Stimulated activated CD4-positive, alpha-beta T cell treated with anti-CD3 and anti-CD28 coated beads, Interleukin-1b, Interleukin-23, amount 100 ng/mL, for 48 hours (primary cell): ENCODE results near the gene POLN.

Experiments used
- DNase-seq: peaks from one replicate; pipeline ENCODE4 v3.0.0-alpha.2; 2020

Gene POLN

GRCh38 chr4:2155246-2155645, 86.7 kb downstream of the POLN start:
- DNase-seq: no peak

DNA sequence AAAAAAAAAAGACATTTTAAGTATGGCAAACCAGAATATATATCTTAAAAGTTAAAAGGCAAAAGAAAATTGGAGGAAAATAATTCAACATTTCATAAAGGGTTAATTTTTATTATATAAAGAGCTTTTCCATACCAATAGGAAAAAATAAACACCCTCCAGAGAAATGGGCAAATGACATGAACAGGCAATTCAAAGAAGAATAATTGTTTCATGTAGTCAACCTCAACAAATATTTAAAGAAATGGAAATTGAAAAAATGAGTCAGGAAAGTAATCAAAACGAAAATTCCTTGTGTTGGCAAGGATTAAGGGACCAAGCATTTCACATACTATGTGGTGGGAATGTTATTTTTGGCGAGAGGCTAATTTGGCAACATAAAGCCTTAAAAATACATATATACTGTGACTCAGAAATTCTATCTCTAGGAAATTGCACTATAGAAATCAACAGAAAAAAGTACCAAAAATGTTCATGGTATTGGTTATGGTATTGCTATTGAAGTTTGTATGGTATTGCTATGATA, 87.6 kb downstream of the POLN start:
- no peak for DNase-seq

- no peak for DNase-seq
These were observed 90.4 kb downstream of the POLN start for GRCh38 chr4:2151544-2151943.

DNA sequence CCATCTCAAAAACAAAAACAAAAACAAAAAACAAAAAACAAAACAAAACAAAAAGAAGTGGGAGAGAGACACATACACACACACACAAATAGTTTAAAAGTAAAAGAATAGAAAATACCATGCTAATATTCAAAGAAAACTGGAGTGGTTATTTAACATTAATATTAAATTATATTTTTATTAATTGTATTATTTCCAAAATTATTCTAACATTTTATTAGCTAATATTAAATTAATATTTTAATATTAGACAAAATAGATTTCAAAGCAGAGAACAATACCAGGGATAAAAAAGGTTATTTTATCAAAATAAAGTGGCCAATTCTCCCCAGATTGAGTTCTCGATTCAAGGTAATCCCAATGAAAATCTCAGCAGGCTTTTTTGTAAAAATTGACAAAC, 91.8 kb downstream of the POLN start:
- no peak for DNase-seq

GRCh38 chr4:2142630-2143427, 99.1 kb downstream of the POLN start:
- no peak for DNase-seq

- peak; percentile 15 for DNase-seq
These were observed 100.0 kb downstream of the POLN start for GRCh38 chr4:2141762-2142451.

GRCh38 chr4:2141022-2141761, 100.7 kb downstream of the POLN start:
- no peak for DNase-seq

DNA sequence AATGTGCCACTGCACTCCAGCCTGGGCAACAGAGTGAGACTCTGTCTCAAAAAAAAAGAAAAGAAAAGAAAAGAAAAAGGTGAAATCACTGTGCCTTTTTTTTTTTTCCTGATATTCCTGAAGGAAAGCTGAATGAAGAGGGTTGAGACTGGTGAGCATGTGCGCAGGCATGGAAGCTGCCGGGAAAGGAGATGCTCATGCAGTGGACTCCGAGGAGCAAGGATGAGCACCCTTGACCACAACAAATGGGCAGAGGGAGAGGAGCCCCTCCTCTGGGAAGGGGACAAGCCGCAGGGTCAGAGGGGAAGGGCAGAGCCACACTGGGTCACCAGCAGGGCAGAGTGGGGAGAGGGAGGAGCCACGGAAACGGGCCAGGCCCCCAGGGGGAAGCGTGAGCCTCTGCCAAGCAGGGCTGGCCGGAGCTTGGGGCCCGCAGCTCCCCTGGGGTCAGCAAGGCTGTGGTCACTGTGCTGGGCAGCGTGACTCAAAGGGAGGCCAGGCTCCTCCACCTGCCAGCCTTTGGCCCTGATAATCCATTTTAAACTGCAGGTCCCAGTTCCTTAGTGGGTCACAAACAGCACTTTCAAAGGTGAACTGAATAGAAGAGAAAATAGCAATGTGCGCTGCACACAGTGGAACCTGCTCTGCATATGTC, 102.9 kb downstream of the POLN start:
- DNase-seq: no peak

GRCh38 chr4:2136726-2137125, 105.2 kb downstream of the POLN start:
- DNase-seq: no peak

- no peak for DNase-seq
These were observed 106.8 kb downstream of the POLN start for GRCh38 chr4:2135083-2135482.

DNA sequence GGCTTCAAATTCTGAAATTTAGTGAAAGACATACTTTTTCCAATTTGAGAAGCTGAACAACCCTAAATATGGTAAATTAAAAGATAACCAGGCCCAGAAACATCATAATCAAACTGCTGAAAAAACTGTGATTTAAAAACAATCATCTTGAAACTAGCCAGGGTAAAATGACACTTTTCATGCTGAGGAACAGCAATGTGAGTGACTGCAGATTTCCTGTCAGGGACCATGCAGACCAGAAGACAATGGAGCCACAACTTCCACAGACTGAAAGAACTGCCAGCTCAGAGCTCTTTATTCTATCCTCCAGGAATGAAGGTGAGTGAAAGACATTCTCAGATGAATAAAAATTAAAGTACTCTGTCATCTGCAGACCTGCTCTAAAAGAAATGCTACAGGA, 109.5 kb downstream of the POLN start:
- no peak for DNase-seq

- DNase-seq: no peak
These were observed 114.2 kb downstream of the POLN start for GRCh38 chr4:2127609-2128332.

DNA sequence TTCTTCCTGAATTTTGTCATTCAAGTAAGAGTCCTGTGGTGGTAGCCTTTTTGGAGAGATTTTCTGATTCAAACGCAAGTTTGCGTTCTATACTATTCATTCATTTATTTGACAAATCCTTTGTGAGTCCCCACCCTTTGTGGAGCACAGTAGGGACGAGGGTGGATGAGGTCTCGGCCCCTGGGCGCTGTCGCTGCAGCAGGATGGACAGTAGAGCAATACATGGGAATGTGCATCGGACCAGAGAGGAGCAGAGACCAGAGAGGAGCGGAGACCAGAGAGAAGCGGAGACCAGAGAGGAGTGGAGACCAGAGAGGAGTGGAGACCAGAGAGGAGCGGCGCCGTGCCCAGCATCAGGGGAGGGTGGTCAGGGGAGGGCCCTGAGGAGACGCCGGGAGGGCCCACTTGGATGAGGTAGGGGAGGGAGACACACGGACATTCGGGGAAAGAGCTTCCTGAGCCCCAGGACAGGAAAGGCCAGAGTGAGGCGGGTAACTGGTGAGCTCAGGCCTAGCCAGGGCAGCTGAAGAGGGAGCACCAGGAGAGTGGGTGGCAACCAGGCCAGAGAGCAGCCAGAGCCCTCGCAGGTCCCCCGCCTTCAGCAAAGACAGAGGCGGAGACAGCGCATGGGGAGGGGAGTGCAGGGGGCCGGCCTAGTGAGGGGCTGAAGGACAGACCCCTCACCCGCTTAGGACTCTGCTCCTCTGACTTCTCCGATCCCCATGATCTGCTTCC, 115.4 kb downstream of the POLN start:
- DNase-seq: no peak

- DNase-seq: no peak
These were observed 116.1 kb downstream of the POLN start for GRCh38 chr4:2125831-2126230.

DNA sequence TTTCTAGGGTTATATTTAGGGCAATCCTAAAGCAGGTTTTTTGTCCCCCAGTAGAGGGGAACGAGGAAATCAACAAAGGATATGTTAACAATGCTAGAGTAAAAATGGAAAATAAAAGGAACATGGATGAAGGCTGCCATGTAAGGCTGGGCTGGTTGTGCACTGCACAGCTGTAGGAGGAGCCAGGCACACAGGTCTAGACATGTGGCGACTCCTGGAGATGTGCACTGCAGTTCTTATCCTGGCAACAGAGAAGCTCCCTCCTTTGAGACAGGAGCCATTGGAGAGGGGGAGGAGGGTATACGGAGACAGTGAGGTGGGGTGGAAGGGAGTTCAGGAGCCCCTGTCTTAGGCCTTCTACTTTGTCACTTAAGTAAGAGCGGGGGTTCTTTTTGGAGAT, 116.9 kb downstream of the POLN start:
- DNase-seq: no peak

DNA sequence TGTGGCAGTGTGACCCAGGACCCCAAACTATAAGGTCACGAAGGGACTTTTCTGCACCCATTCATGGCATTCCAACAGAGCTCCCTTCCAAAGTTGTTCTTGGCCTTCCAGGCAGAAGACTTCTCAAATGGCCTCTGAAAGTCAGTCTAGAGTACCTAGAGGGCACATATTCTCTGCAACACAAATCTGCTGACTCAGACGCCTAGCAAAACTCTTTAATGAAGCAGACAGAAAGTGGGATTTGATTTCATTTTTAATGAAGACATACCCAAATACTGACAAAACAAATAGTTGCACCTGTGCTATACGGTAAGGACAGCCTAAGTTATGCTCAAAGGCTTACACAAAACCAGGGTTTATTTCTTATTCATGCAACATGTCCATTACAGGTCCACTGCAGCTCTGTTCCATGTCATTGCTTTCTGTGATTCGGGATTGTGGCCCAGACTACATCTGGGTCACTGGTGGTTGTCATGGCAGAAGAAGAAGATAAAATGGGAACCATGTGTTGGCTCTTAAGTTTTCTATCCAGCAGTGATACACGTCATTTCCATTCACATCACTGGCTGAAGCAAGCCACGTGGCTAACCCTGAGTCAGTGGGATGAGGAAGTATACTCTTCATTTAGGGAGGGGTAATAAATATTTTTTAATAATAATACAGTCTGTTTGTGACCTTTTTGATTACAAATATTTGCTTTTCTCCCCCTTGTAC, 125.1 kb downstream of the POLN start:
- DNase-seq: no peak

DNA sequence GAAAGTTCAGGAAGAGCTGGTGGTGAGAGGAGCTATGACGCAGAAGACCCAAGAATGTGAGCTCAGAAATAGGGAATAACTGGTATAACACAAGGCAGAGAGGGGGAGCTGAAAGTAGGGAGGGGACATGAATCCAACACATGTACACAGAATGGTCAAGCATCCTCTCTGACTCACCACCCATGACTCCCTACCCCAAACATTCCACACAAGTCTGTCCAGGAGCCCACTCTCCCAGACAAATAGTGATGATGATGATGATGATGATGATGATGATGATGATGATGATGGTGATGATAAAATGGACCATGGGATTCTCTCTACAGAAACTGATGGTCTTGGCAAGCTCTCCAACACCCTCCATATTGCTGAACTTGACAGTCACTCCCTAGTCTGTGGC, 136.4 kb downstream of the POLN start:
- DNase-seq: no peak

DNA sequence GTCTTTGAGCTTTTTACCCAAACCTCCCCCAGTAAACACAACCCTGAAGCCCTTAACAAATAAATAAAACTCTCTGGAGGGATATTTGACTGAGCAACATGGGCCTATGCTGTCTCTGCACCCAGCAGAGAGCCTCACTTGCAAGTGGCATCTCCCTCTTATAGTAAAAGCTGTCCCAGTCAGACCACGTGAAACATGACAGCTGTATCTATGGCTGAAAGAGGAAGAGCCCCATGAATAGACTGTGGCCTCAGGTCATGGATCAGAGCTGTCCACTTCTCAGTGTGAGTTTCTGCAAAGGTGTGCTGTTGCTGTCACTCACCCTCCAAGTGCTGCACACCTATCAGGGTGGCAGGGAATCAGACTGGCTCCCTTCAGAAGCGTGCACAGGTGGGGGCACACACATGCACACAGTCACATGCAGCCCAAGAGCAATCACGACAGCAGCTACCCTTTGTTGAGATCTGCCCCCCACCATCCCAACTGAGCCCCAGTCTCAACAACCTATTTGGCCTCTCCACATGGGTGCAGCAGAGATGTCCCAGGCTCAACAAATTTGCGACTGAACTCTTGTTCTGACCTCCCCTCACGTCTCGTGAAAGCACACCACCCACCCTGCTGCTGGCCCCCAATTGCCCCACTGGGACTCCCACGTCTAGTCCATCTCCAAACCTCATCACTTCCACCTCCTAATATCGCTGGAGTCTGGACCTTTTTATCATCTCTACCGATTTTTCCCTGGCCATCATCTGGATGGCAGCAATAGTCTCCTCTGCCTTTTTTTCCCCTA, 137.2 kb downstream of the POLN start:
- no peak for DNase-seq

DNA sequence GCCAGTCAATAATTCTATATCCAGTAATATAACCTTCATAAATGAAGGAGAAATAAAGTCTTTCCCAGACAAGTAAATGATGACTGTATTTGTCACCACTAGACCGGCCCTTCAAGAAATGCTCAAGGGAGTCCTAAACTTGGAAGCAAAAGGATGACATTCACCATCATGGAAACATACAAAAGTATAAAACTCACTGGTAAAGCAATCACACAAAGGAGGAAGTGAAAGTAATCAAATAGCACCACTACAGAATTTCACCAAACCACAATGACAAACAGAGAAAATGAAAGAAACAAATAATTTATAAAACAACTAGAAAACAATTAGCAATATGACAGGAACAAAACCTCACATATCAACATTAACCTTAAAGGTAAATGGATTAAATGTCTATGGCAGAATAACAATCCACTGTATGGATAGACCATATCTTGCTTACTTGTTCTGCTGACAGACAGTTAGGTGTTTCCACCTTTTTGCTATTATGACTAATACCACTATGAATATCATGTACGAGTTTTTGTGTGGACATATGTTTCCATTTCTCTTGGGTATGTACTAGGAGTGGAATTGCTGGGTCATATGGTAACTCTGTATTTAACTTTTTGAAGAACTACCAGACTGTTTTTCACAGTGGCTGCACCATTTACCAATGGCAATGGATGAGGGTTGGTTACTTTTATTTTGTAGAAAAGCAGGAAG, 137.9 kb downstream of the POLN start:
- no peak for DNase-seq
